ENCODE results near the gene OR11H6.
"Not testable (repeated sequence)": the region's sequence is repeated elsewhere in the genome, so short reads cannot be mapped to it uniquely, and the experiment has no call there.

Gene OR11H6

GRCh38 chr14:20247646-20248246 is 24.2 kb downstream of the OR11H6 start:
- no peak for DNase-seq (ENCODE audit: extremely low read depth in 1 of 2, low read depth in 1 of 2)

- DNase-seq (ENCODE audit: extremely low read depth in 1 of 2, low read depth in 1 of 2) = no peak
Observed at GRCh38 chr14:20262642-20263128, 39.2 kb downstream of the OR11H6 start.

GRCh38 chr14:20264361-20264760 is 40.9 kb downstream of the OR11H6 start:
- DNase-seq (ENCODE audit: extremely low read depth in 1 of 2, low read depth in 1 of 2) = not testable (repeated sequence)

GRCh38 chr14:20274062-20274461 is 50.6 kb downstream of the OR11H6 start:
- no peak for DNase-seq (ENCODE audit: extremely low read depth in 1 of 2, low read depth in 1 of 2)

Data from activated CD8-positive, alpha-beta memory T cell treated with anti-CD3 and anti-CD28 coated beads for 1 hour (primary cell).